ENCODE data around the gene FANCE. TPM values are rescaled to one million over a fixed set of nuclear protein-coding genes. Genes with fewer than 3 reads are reported as not detected.

FANCE gene
- total and polyA plus RNA-seq, 2 donors (not counting 1 experiment from before 2014, with no cell fraction given): 9.2 to 12.8 TPM

DNA sequence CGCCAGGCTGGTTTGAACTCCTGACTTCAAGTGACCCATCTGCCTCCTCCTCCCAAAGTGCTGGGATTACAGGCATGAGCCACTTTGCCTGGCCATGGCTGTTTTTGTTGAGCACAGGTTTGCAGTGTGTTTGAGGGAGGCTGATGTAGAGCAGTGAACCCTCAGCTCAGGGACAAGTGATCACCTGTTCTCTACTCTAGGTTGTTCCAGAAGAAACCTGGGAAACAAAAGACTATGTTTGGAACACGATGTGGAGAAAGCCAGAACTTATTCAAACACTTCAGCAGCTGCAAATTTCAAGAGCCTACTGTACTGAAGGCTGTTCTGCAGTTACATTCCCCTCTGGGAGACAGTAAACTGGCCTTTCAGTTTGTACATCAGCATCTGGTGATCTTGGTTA lies 55.9 kb downstream of the FANCE start:
- POLR2A ChIA-PET: no interaction called here
- H3K27me3 Mint-ChIP-seq: peaks cover 38% of the 10 kb centered on the region

DNA sequence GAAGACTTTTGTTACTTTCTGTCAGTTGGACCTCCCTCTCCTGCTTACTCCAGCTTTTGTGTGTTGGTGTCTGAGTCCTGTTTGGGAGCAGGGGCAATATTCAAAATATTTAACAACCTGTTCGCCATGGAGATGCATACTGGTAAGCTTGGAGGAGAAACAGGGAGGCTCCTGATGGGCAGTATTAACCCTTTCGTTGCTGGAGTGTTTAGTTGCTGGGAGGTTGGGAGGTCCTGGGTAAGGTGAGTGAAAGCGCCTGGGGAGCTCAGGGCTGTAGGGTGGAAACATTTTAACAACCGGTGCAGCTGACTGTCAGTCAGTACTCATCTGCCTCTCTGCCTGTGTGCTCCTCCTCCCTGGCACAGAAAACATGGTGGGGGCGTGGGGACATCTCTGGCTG lies 56.4 kb downstream of the FANCE start:
- no peak overlapping the region for H3K27ac ChIP-seq (ENCODE audit: low read length in 2 of 2)
- no peak overlapping the region for H2AFZ ChIP-seq (ENCODE audit: insufficient read depth, low read depth, low read length, poor library complexity, severe bottlenecking)
- intact Hi-C loops (cut with micrococcal nuclease): no loop called here
- ATAC-seq (ENCODE audit: low read depth) (no peak), DNase-seq (no peak)
- no peak overlapping the region for H3K9ac ChIP-seq (ENCODE audit: low read length)
- H3K9me3 ChIP-seq (ENCODE audit: control extremely low read depth in 1 of 3, control insufficient read depth in 2 of 3, insufficient read depth in 1 of 3, low read length in 2 of 3): peaks cover 0 to 7% (median 0%) of the 10 kb centered on the region in 3 donors
- H3K4me3 ChIP-seq (ENCODE audit: control extremely low read depth in 1 of 5, extremely low read depth in 1 of 5, insufficient read depth in 1 of 5, low read depth in 2 of 5, low read length in 4 of 5): no peak overlapping the region
- Mint-ChIP-seq H3K4me1 (peaks cover 7% of the 10 kb centered on the region), H3K27ac (no peak overlapping the region), H3K27me3 (peaks cover 35% of the 10 kb centered on the region), H3K9me3 (ENCODE audit: insufficient read depth) (no peaks in the 10 kb centered on the region), H3K4me3 (no peak overlapping the region)
- POLR2A ChIA-PET: no interaction called here
- WGBS (ENCODE audit: insufficient coverage): 94% methylated on average over 4 of the region's 5 CpGs
- TF ChIP-seq, protein P1, sequence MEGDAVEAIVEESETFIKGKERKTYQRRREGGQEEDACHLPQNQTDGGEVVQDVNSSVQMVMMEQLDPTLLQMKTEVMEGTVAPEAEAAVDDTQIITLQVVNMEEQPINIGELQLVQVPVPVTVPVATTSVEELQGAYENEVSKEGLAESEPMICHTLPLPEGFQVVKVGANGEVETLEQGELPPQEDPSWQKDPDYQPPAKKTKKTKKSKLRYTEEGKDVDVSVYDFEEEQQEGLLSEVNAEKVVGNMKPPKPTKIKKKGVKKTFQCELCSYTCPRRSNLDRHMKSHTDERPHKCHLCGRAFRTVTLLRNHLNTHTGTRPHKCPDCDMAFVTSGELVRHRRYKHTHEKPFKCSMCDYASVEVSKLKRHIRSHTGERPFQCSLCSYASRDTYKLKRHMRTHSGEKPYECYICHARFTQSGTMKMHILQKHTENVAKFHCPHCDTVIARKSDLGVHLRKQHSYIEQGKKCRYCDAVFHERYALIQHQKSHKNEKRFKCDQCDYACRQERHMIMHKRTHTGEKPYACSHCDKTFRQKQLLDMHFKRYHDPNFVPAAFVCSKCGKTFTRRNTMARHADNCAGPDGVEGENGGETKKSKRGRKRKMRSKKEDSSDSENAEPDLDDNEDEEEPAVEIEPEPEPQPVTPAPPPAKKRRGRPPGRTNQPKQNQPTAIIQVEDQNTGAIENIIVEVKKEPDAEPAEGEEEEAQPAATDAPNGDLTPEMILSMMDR (IDR thresholded peaks at IDR 0.05): no peak
- TF ChIP-seq EZH2 (IDR thresholded peaks at IDR 0.05; ENCODE audit: borderline replicate concordance, insufficient read depth, low read depth, low read length, poor library complexity, severe bottlenecking): no peak
- H3K79me2 ChIP-seq (ENCODE audit: control insufficient read depth, insufficient read depth, low read length): no peaks in the 10 kb centered on the region
- no peaks in the 10 kb centered on the region for H4K20me1 ChIP-seq (ENCODE audit: control insufficient read depth, insufficient read depth, low read length, poor library complexity, severe bottlenecking)
- no peaks in the 10 kb centered on the region for H3K36me3 ChIP-seq (replicated peaks in 1 of 2; ENCODE audit: control extremely low read depth in 1 of 2, control insufficient read depth in 1 of 2, extremely low read depth in 1 of 2, insufficient read depth in 2 of 2, low read length in 1 of 2)
- no peak overlapping the region for H3K4me2 ChIP-seq (replicated peaks; ENCODE audit: low read depth, low read length, poor library complexity, severe bottlenecking)
- CTCF ChIA-PET: no interaction called here
- H3K4me1 ChIP-seq (ENCODE audit: control insufficient read depth in 2 of 2, insufficient read depth in 2 of 2, low read length in 2 of 2): peaks cover 8 to 14% of the 10 kb centered on the region in 2 donors
- peaks cover 0 to 36% (median 20%) of the 10 kb centered on the region in 4 experiments for H3K27me3 ChIP-seq (replicated peaks in 1 of 4; ENCODE audit: control extremely low read depth in 1 of 4, control insufficient read depth in 3 of 4, insufficient read depth in 4 of 4, low read length in 3 of 4)

More for the DNA sequence above, 55.9 kb downstream of the FANCE start:
- Histone ChIP-seq H3K4me2 (replicated peaks; ENCODE audit: low read depth, low read length, poor library complexity, severe bottlenecking) (no peak overlapping the region), H4K20me1 (ENCODE audit: control insufficient read depth, insufficient read depth, low read length, poor library complexity, severe bottlenecking) (no peaks in the 10 kb centered on the region), H3K9ac (ENCODE audit: low read length) (no peak overlapping the region), H3K36me3 (replicated peaks in 1 of 2; ENCODE audit: control extremely low read depth in 1 of 2, control insufficient read depth in 1 of 2, extremely low read depth in 1 of 2, insufficient read depth in 2 of 2, low read length in 1 of 2) (no peaks in the 10 kb centered on the region), H3K4me3 (ENCODE audit: control extremely low read depth in 1 of 5, extremely low read depth in 1 of 5, insufficient read depth in 1 of 5, low read depth in 2 of 5, low read length in 4 of 5) (no peak overlapping the region), H3K4me1 (ENCODE audit: control insufficient read depth in 2 of 2, insufficient read depth in 2 of 2, low read length in 2 of 2) (peaks cover 8 to 14% of the 10 kb centered on the region in 2 donors), H3K79me2 (ENCODE audit: control insufficient read depth, insufficient read depth, low read length) (no peaks in the 10 kb centered on the region), H3K27ac (ENCODE audit: low read length in 2 of 2) (no peak overlapping the region), H3K9me3 (ENCODE audit: control extremely low read depth in 1 of 3, control insufficient read depth in 2 of 3, insufficient read depth in 1 of 3, low read length in 2 of 3) (peaks cover 0 to 9% (median 0%) of the 10 kb centered on the region in 3 donors), H2AFZ (ENCODE audit: insufficient read depth, low read depth, low read length, poor library complexity, severe bottlenecking) (no peak overlapping the region), H3K27me3 (replicated peaks in 1 of 4; ENCODE audit: control extremely low read depth in 1 of 4, control insufficient read depth in 3 of 4, insufficient read depth in 4 of 4, low read length in 3 of 4) (peaks cover 0 to 39% (median 21%) of the 10 kb centered on the region in 4 experiments)
- H3K4me3 Mint-ChIP-seq: no peak overlapping the region
- WGBS (ENCODE audit: insufficient coverage): 40% methylated on average over 1 of the region's 2 CpGs
- no peaks in the 10 kb centered on the region for H3K9me3 Mint-ChIP-seq (ENCODE audit: insufficient read depth)
- no peak overlapping the region for H3K27ac Mint-ChIP-seq
- ATAC-seq (ENCODE audit: low read depth): no peak
- no peak for DNase-seq
- H3K4me1 Mint-ChIP-seq: peaks cover 7% of the 10 kb centered on the region
- CTCF ChIA-PET: no interaction called here
- intact Hi-C loops (cut with micrococcal nuclease): no loop called here
- no peak for TF ChIP-seq EZH2 (IDR thresholded peaks at IDR 0.05; ENCODE audit: borderline replicate concordance, insufficient read depth, low read depth, low read length, poor library complexity, severe bottlenecking)
- TF ChIP-seq, protein P1 (IDR thresholded peaks at IDR 0.05): no peak

All from B cell (primary cell).